ENCODE results near the gene KCNQ2.

KCNQ2 gene

DNA sequence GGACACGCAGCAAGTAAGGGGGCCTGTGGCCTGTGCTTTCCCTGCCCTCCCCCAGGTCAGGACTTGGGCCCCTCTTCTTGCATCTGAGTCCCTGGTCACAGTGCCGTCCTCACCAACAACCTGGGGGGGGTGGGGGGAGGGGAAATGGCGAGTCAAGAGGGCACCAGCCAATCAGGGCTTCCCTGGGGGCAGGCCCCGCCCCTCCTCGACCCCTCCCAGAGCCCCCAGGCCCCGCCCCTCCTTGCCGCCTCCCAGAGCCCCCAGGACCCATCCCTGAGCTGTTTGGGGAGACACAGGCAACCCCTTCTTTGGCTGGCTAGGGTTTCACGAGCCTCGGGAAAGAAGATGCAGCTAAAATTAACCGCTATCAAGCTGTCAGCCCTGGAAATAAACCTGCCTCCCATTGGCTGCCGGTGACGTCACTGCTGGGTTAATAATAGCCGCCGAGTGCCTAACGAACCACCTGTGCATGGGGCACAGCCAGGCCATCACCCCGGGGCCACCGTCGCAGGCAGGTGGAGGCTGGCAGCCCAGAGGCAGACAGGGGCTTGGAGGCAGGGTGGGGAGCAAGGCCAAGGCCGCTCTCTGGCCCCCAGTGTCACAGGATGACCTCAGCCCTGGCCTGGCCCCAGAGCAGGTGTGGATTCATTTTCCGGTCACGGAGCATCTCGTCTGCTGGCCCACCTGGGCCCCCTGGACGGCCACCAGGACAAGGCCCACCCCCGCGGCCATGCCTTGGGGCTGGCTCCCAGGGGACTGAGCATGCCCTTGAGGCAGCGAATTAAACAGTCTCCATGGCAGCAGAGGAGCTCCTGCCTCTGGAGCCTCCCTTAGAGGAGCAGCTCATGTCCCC lies 29.6 kb upstream of the KCNQ2 start:
- DNase-seq = peak; percentile 71

DNA sequence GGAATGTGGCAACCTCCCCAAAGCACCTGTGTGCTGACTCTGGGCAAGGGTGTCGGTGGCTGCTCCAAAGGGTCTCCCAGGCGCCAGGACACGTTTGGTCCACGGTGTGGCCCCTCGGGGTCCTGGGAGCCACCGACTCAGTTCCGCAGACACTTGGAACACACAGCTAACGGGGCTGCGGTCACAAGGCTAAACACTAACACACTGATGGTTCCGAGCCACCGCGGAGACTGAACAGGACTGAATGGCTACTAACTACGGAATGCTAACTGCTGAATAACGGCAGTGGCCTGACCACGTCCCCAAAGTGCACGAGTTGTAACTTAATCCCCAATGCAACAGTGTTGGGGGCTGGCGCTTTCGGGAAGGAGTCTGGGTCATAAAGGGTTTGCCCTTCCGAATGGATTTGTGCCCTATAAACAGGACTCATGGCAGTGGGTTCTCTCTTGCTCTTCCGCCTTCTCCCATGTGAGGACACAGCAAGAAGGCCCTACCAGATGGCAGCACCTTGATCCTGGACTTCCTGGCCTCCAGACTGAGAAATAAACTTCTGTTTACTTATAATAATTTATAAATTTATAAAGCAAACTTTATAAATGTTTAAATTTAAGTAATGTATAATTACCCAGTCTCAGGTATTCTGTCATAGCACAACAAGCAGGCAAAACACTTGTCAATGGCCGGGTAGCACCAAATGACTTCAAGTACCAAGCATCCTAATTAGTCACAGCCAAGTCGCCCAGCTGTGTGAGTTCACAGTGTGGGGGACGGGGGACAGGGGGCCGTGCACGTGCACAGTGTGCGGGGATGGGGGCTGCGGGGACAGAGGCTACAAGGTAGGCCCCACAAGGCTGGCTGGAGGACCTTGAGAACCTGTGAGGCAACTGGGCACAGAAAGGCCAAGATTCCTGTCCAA lies 28.7 kb upstream of the KCNQ2 start:
- DNase-seq = peak; percentile 9

DNA sequence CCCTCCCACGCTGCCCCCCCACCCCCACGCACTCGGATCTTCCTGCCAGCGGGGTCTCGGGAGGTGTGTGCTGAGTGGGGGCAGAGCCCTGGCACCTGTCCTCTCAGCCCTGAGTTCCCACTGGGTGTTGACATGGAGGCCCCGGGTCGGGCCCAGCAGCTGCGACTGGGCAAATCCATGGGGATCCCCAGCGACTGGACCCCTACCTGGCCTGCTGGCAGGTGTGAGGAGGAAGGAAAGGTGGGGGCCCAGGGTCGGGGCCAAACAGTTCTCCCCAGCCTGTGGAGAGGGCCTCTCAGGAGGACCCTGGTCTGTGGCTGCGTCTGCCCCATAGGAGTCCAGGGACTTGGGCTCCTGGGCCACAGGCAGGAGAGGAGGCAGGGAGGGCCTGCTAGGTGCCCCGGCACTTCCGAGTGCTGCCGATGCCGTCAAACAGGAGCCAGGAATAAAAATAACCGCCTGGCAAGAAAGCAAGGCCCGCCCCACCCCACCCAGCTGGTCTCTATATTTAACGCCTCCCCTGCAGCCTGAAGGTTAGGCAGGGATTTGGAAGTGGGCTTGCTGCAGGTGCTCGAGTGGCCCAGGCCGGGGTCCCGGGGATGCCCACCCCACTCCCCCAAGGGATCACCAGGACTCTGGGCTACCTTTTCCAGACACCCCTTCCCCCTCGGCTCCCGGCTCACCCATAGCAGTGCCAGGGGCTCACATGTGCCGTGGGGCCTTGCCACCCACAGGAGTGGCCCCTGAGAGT lies 27.9 kb upstream of the KCNQ2 start:
- no peak for DNase-seq

DNA sequence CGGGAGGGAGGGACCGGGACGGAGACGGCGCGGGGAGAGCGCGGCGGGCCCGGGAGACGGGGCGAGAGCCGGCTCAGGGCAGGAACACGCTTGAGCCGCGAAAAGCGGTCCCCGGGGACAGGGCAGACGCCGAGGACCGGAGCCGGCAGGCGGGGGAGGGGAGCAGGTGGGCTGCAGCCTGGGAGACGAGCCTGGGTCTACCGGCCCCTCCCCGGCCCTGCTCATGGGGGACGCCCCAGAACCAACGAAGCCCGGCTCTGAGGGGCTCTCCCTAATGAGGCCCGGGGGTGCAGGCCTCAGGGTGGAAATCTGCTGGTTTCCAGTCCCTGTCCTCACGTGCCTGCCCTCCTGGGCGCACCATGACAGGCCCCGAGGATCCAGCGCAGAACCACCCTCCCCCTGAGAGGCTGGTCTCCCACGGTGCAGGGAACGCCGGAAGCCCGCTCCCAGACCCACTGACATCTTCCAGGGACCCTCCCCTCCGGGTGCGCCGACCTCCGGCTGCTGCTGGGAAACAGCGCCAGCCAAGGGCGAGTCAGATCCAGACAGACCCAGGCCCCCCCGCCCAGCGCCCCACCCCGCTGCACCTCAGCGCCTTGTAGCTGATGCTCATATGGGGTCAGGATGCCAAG lies 27.0 kb upstream of the KCNQ2 start:
- DNase-seq = peak; percentile 77

DNA sequence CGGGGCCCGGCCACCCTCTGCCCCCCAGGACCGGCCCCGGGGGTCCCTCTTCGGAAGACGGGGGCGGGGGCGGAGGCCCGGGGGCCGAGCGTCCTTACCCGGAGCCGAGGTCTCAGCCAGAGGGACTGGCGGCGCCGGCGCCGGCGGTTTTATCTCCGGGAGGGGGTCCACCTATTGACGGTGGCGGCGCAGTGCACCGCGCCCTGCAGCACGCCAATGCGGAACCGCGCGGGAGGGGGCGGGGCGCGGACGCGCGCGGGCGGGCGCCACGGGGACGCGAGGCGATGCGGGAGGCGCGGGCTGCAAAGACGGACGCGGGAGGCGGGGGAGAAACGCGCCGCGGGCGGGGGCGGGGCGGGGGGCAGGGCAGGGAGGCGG lies 26.5 kb upstream of the KCNQ2 start, which contains the start of gene EEF1A2:
TSS of gene EEF1A2 (minus strand) at position 124 of the 378 bp plus-strand sequence. CDS start 1,320 bp downstream, outside the sequence.
- peak; percentile 19 for DNase-seq

DNA sequence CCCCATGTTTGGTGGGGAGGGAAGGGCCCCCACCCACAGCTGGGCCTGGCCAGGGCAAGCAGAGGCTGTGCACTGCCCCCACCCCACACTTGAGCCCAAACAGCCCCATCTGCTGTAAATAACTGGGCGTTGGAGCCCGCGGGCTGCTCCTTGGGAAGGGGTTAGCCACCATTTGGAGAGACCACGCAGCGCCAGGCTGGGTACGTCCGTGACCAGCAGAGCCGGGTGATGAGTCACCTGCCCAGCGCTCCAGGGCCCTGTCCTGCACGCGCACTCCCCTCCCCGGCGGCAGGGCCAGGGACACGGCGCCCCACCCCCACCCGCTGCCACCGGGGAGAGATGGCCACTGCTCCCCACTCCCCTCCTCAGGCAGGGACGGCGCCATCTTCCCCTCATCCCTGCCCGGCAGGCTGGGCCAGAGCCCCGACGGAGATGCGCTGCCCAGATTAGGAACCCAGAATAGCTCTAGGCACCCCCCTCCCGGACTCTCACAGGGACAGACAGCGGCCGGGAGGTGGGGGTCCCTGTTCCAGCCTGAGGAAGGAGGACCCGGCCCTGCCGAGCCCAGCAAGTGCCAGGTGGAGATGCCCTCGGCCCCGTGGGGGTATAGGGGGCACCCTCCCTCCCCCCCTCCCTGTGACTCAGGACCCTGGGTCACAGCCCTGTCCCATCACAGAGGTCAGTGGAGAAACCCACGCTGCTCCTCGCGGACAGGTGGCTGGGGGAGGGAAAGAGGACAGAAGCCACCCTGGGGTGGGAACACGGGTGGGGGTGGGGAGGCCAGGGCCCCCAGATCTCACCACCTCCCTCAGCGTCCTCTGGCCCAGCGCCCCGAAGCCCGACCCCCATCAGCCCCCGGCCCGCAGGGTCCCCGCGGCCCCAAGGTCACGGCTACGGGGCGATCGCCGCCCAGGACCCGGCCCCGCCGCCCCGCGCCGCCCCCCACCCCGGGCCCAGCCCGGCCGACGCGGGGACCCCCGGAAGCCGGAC lies 25.8 kb upstream of the KCNQ2 start:
- peak; percentile 47 for DNase-seq

DNA sequence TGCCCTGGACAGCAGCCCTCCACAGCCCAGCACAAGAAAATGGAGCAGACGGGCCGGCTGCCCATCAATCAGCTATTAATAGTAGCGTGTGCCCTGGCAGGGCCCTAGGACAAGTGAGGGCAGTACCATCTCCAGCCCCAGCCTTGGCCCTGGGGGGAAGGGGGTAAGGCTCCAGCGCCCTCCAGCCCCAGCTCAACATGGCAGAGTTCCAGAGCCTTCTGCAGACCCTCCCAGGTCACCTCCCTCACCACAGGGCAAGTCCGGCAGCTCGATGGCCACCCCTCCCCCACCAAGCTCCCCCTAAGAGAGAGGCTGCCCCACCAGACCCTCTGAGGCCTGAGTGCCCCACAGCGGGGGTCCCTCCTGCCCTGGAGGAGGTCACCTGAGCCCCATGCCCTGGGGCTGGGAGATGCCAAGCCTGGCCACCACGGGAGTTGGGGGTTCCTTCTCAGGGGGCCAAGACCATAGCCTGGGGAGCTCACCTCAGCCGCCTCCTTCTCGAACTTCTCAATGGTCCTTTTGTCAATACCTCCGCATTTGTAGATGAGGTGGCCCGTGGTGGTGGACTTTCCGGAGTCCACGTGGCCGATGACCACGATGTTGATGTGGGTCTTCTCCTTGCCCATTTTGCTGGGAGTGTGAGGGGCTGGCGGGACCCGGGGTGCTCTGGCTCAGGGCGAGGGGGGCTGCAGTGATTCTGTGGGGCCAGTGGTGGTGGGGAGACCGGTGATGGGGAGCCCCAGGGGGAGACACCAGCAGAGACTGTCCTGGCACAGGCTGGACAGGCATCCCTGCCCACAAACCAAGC lies 24.9 kb upstream of the KCNQ2 start:
- DNase-seq = peak; percentile 27

DNA sequence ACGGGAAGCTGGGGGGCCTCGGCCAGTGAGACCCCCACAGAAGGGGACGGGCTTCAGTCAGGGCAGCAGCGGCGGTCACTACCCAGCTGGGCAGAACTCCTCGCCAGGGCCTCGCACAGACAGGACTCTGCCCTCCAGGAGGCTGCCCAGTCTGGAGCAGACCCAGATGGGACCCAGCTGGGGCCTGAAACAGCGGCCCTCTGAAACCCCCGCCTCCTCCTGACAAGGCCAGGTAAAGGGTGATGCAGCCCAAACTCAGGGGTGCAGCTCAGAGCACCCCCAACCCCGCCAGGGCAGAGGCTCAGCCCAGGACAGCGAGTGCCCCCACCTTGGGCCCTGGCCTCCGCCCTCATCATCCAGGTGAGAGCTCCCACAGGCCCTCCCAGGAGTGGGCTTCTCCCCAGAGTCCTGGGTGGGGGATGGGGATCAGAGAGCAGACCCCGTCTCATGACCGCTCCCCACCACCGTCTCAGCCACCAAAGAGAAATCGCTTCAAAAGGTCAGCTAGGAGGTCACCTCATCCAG lies 24.2 kb upstream of the KCNQ2 start:
- DNase-seq = no peak

DNA sequence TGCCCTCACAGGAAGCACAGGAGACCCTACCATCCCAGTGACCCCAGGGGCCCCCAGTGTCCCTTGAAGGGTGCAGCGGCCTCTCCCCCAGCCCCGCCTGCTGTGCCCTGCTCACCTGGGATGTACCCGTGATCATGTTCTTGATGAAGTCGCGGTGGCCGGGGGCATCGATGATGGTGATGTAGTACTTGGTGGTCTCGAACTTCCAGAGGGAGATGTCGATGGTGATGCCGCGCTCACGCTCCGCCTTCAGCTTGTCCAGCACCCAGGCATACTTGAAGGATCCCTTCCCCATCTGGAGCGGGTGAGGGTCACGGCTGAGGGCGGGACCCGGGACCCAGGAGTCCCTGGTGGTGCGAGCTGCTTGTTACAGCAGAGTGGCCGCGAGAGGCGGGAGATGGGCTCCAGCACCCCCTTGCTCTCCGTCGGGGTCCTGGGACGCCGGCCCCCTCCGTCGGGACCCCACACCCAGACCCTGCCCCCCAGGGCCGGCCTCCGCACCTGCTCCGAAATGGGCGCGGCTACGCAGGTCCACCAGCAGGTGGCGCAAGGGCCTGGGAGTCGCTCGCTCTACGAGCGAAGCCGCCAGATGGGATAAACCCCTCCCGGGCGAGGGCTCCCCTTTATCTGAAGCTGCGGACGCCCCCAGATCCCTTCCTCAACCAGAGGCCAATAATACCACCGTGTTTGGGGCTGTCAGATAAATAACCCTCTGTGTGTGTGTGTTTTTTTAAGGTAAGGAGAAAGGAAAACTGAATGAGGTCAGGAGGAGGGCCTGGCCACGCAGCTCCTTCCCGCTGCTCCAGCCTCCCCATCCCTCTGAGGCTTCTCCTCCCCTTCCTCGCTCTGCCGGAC lies 23.5 kb upstream of the KCNQ2 start:
- peak; percentile 90 for DNase-seq

DNA sequence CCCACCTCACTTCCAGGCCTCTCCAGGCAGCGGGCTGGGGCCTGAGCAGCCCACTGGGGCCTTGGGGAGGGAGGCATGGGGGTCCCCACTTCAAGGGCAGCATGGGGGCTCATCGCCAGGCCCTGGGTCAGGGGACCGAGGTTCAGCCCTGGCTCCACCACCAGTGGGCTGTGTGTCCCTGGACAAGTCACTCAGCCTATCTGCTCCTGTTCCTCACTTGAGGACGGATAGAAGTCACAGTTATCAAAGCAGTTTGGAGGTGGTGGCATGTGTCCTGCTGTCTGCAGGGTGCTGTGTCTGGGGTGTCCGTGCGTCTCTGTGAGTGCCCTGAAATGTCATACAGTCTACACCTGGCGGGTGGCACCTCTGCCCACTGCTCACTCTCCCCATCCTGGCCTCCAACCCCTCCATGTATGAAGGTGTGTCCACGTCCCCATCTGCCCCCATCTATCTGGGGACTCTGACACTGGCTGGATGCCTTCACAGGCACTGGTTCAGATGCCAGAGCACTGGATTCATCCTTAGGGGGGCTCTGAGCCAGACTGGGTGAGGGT lies 22.8 kb upstream of the KCNQ2 start:
- DNase-seq = peak; percentile 0

DNA sequence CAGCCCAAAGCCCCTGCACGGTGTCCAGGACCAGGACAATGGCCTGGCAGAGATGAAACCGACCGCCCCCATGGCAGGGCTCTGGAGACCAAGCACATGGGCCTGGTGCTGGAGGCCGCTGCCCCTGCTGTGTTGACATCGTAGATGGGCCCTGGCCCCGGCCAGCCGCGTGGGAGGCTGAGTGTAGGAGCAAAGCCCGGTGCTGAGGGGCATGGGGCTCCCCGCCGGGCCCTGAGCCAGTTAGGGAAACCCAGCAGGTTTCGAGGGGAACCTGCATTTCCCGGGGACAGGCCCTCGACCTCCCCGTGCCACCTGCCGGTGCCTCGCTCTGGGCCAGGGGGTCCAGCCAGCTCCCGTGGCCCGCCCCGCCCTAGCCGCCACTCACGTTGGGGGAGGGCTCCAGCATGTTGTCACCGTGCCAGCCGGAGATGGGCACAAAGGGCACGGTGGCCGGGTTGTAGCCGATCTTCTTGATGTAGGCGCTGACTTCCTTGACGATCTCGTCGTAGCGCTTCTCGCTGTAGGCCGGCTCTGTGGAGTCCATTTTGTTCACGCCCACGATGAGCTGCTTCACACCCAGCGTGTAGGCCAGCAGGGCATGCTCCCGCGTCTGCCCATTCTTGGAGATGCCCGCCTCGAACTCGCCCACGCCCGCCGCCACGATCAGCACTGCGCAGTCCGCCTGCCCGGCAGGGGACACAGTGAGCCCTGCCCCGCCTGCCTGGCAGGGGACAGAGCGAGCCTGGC lies 22.1 kb upstream of the KCNQ2 start:
- DNase-seq = peak; percentile 1

DNA sequence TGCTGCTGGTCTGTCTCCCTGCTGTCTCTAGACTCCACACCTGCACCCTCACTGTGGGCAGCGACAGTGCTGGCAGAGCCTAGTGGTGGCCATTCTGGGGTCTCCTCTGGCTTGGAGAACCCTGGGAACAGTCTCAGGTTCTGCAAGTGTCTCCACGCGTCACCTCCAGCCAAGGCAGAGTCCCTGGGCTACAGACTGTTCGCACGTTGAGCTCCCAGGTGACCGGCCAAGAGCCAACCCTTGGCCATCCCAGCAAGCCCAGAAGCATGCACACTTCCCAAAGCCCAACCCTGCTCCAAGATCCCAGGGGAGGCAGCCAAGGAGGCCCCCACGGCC lies 21.6 kb upstream of the KCNQ2 start:
- DNase-seq = no peak

DNA sequence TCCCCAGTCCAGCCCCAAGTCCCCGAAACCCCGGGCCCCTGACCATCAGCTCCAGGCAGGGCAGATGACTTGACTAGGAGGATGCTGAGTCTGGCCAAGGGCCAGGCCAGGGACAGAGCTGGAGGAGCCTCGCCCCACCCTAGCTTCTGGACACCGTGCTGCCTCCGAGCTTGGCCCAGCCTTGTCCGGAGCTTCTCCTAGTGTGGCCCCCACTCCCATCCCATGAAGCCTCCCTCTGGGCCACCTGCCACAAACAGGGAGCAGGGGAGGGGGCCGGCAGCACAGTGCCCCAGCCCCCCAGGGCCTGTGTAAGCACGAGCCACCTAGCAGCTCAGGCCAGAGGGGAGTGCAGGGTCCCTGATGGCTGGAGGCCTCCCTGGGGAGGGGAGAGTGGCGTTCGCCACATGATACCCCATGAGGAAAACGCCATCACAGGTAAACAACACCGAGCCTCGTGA lies 21.1 kb upstream of the KCNQ2 start:
- DNase-seq = no peak

DNA sequence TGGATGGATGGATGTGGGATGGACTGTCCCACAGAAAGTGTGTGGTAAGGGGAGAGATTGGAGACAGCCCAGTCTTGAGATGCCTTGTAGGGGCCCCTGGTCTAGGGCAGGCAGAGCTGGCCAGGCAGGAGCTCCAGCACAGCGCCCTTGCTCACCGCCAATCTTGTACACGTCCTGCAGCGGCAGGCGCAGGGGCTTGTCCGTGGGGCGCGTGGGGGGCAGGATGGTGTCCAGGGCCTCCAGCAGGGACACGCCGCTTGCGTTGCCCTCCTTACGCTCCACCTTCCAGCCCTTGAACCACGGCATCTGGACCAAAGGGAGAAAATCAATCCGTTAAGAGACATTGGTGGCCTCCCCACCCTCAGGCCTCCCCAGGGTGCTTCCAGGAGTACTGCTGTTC lies 20.5 kb upstream of the KCNQ2 start:
- no peak for DNase-seq

DNA sequence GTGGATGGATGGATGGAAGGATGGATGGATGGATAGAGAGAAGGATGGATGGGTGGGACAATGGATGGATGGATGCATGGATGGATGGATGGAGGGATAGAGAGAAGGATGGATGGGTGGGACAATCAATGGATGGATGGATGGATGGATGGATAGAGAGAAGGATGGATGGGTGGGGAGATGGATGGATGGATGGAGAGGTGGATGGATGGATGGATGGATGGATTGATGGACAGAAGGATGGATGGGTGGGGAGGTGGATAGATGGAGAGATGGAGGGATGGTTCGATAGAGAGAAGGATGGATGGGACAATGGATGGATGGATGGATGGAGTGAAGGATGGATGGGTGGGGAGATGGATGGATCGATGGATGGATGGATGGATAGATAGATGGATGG lies 20.1 kb upstream of the KCNQ2 start:
- no peak for DNase-seq

DNA sequence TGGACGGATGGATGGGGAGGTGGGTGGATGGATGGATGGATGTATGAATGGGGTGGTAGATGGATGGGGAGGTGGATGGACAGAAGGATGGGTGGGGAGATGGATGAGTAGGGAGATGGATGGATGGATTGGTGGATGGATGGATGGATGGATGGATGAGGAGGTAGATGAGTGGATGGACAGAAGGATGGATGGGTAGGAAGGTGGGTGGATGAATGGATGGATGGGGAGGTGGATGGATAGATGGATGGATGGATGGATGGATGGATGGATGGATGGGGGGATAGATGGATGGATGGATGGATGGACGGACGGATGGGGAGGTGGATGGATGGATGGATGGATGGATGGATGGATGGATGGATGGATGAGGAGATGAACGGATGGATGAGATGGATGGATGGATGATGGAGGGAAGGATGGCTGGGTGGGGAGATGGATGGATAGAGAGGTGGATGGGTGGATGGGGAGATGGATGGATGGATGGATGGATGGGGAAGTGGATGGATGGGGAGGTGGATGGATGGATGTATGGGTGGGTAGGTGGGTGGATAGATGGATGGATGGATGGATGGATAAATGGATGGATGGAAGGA lies 19.3 kb upstream of the KCNQ2 start:
- DNase-seq = no peak

DNA sequence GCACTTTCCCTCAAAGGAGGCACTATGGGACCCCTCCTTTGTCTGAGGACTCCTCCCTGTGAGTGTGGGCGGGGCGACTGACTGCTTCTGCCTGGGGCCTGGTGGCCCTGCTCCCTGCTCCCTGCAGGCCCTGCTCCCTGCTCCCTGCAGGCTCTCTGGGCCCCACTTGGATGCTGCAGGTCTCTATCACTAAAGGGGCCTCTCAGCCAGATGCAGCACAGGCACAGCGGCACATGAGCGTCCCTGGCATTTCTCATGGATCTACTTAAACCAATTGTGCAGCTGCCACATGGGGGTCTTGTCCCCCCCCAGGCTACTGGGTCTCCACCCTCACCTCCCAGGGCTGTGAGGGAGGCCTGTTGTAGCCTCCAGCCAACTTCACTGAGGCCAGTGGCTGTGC lies 18.6 kb upstream of the KCNQ2 start:
- DNase-seq = peak; percentile 0

DNA sequence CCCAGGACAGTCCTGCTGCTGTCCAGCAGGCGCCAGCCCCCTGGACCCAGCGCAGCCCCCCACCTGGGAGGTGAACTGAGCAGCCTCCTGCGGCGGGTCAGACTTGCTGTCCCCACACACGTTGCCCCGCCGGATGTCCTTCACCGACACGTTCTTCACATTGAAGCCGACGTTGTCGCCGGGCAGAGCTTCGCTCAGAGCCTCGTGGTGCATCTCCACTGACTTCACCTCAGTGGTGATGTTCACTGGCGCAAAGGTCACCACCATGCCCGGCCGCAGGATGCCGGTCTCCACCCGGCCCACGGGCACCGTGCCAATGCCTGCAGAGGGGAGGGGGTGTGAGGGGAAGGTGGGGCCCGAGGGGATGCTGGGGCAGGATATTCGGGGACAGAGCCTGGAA lies 18.0 kb upstream of the KCNQ2 start:
- DNase-seq = peak; percentile 1

All from retina (tissue), 1 donor.